T-helper 1 cell treated with Interleukin-12 subunit alpha and Interleukin-12 subunit beta and Interleukin-4 antibody, amounts not matched to agents 30 μg/mL and 1 μg/mL, for 36 hours (primary cell): ENCODE data around the gene TFCP2L1.

ENCODE experiments used
- H3K27ac Mint-ChIP-seq: one replicate; pipeline ENCODE4 v1.8.0; 2021; ENCODE audit warnings: mild to moderate bottlenecking, mixed read lengths
- H3K27me3 Mint-ChIP-seq: one replicate; pipeline ENCODE4 v1.8.0; 2021; ENCODE audit warnings: low read depth, mixed read lengths
- H3K36me3 Mint-ChIP-seq: one replicate; pipeline ENCODE4 v1.8.0; 2021; ENCODE audit warnings: low read depth, mixed read lengths
- H3K4me1 Mint-ChIP-seq: one replicate; pipeline ENCODE4 v1.8.0; 2021; ENCODE audit warnings: low read depth, mixed read lengths
- H3K4me3 Mint-ChIP-seq: one replicate; pipeline ENCODE4 v1.8.0; 2021; ENCODE audit warnings: mild to moderate bottlenecking, moderate library complexity, mixed read lengths
- H3K9me3 Mint-ChIP-seq: one replicate; pipeline ENCODE4 v1.8.0; 2021; ENCODE audit warnings: mixed read lengths

Gene TFCP2L1

DNA sequence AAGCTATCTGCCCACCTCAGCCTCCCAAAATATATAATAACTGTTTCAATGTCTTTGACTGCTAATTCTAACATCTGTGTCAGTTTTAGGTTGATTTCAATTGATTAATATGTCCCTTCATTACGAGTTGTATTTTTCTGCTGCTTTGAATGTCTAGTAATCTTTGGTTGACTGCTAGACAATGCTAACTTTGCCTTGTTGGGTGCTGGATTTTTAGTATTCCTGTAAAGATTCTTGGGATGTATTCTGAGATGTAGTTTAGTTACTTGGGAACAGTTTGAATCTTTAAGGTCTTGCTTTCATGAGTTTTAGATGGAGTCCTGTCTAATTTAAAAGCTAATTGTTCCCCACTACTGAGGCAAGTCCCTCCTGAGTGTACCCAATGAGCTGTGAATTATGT is 114.4 kb downstream of the TFCP2L1 start:
- Mint-ChIP-seq H3K9me3 (no peaks in the 10 kb centered on the region), H3K27me3 (no peaks in the 10 kb centered on the region), H3K4me1 (no peaks in the 10 kb centered on the region), H3K27ac (no peak overlapping the region), H3K36me3 (no peaks in the 10 kb centered on the region), H3K4me3 (no peak overlapping the region)

- no peaks in the 10 kb centered on the region for H3K36me3 Mint-ChIP-seq
- no peak overlapping the region for H3K27ac Mint-ChIP-seq
- H3K4me3 Mint-ChIP-seq, result no peak overlapping the region
- H3K27me3 Mint-ChIP-seq, result no peaks in the 10 kb centered on the region
- H3K4me1 Mint-ChIP-seq, result no peaks in the 10 kb centered on the region
- H3K9me3 Mint-ChIP-seq, result peaks cover 5% of the 10 kb centered on the region
Observed at GRCh38 chr2:121167411-121167810, 117.6 kb downstream of the TFCP2L1 start.
